NB4 (cell line): Measurements from ENCODE around the gene PRG3.

Experiments
- DNase-seq: peaks from one replicate; pipeline ENCODE4 v3.0.0; 2010; ENCODE audit warnings: low read depth
- H3K4me3 ChIP-seq: one replicate; pipeline ENCODE4 v1.5.1; 2011; ENCODE audit warnings: mild to moderate bottlenecking, low read depth, low read length, moderate library complexity
- CTCF ChIP-seq: IDR thresholded peaks from one replicate; pipeline ENCODE4 v1.5.1; 2012; ENCODE audit warnings: low read depth, low read length
- MAX ChIP-seq: IDR thresholded peaks from 2 replicates; pipeline ENCODE4 v1.6.1; 2011; ENCODE audit warnings: low read depth, low read length
- MYC ChIP-seq: IDR thresholded peaks from 2 replicates; pipeline ENCODE4 v1.6.1; 2011; ENCODE audit warnings: low read depth, low read length
- POLR2A ChIP-seq: IDR thresholded peaks from 2 replicates; pipeline ENCODE4 v1.6.1; 2011; ENCODE audit warnings: mild to moderate bottlenecking; ENCODE audit not compliant: insufficient read length; ENCODE audit errors: extremely low read depth

The PRG3 gene

GRCh38 chr11:57327721-57328120 lies 53.2 kb downstream of the PRG3 start:
- TF ChIP-seq CTCF, result no peak
- TF ChIP-seq POLR2A, result no peak
- no peak for TF ChIP-seq MYC
- TF ChIP-seq MAX, result no peak
- no peak overlapping the region for H3K4me3 ChIP-seq
- no peak for DNase-seq
